M059J (cell line): ENCODE measurements around the gene REEP2. TPM values are rescaled to one million over a fixed set of nuclear protein-coding genes. Genes with fewer than 3 reads are reported as not detected.
A peak's percentile ranks its signal among the peaks of the same experiment; 100 is the strongest.
"Not testable (repeated sequence)": the region's sequence is repeated elsewhere in the genome, so short reads cannot be mapped to it uniquely, and the experiment has no call there.

Experiments used
- DNase-seq: peaks from one replicate; pipeline ENCODE4 v3.0.0-alpha.2; 2012; ENCODE audit warnings: low read depth
- total RNA-seq: library from RNA; depleted of rRNA; stranded (reverse); fragments of >200 nt; shearing (Covaris generic); gene quantifications from 2 replicates; pipeline ENCODE4 v1.2.3, GENCODE V29; 2014; rRNA removed

Gene REEP2, protein sequence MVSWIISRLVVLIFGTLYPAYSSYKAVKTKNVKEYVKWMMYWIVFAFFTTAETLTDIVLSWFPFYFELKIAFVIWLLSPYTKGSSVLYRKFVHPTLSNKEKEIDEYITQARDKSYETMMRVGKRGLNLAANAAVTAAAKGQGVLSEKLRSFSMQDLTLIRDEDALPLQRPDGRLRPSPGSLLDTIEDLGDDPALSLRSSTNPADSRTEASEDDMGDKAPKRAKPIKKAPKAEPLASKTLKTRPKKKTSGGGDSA
- 0.32 and 1.6 TPM in 2 replicates for total RNA-seq

- DNase-seq = peak; percentile 35
These were observed at the start of gene REEP2 for GRCh38 chr5:138438724-138439476. REEP2 (plus strand) TSS chr5:138439057; CDS start chr5:138439209, 152 bp downstream.

- DNase-seq = no peak
These were observed 49.5 kb upstream of the REEP2 start for GRCh38 chr5:138389332-138389731.

- not testable (repeated sequence) for DNase-seq
These were observed 48.9 kb upstream of the REEP2 start for GRCh38 chr5:138389911-138390310.

DNA sequence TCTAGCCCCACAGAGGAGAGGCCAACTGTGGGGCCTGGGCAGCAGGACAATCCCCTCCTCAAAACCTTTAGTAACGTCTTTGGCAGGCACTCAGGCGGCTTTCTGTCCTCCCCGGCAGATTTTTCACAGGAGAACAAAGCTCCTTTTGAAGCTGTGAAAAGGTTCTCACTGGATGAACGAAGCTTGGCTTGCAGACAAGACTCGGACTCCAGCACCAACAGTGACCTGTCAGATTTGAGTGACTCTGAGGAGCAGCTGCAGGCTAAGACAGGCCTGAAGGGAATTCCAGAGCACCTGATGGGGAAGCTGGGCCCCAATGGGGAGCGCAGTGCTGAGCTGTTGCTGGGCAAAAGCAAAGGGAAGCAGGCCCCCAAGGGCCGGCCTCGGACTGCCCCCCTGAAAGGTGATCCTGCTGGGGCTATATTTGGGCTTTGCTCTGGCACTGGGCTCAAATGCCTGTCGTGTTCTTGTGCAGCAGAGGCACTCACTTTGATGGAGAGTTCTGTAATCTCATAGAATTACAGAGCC, 46.9 kb upstream of the REEP2 start:
- no peak for DNase-seq

DNA sequence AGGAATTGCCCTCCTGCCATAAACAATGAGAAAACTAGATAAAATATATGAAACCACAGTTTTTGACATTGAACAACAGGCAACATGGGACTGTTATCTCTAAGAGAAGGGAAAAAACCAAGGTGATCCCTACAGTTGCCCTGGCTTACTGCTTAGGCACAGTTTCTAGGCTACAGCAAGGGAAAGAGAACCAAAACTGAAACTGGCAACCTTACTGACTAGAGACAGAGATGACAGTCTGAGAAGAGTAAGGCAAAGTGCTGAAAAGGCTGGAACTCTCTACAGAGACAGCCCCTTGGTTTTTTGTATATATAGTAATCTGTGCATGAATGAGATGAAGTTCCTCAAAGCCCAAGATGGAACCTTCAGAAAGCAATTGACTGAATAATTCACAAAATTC, 36.2 kb upstream of the REEP2 start:
- DNase-seq = no peak

- DNase-seq = no peak
These were observed 30.8 kb upstream of the REEP2 start for GRCh38 chr5:138408023-138408422.

GRCh38 chr5:138410996-138411640, 27.7 kb upstream of the REEP2 start:
- DNase-seq = peak; percentile 28

DNA sequence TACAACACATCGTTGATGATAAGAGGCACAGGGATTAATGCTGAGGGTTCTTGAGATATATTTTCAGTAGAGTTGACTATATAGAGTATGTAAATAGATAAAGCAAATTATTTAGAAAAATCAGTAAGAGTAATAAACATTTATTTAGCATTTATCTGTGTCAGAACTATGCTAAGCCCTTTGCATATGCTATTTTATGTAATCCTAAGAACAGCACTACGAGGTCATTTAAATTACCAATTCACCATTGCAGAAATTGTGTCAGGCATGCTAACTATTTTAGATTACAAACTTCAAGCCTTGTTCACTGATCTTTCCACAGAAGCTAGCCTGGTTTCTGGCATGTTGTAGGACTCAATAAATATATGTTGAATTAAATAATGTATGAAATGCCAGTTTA, 20.4 kb upstream of the REEP2 start:
- DNase-seq = no peak

GRCh38 chr5:138425079-138425478, 13.8 kb upstream of the REEP2 start:
- DNase-seq = no peak

DNA sequence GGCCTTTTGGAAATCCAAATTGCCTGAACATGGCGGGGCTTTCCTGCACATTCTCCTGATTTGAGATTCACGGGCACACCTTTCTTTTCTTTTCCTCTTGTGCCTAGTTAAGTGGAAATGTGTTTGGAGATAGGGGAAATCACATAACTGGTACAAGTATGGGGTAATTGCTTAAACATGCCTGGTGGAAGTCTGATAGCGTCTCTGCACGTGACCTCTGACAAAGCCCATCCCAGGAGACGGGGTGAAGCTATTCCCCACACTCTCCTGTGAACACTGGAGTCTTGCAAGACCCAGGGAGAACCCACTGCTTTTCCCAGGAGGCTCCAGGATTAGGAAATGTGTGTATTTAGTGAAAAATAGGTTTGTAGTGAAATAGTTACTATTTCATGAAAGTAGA, 2.9 kb upstream of the REEP2 start:
- DNase-seq = no peak

DNA sequence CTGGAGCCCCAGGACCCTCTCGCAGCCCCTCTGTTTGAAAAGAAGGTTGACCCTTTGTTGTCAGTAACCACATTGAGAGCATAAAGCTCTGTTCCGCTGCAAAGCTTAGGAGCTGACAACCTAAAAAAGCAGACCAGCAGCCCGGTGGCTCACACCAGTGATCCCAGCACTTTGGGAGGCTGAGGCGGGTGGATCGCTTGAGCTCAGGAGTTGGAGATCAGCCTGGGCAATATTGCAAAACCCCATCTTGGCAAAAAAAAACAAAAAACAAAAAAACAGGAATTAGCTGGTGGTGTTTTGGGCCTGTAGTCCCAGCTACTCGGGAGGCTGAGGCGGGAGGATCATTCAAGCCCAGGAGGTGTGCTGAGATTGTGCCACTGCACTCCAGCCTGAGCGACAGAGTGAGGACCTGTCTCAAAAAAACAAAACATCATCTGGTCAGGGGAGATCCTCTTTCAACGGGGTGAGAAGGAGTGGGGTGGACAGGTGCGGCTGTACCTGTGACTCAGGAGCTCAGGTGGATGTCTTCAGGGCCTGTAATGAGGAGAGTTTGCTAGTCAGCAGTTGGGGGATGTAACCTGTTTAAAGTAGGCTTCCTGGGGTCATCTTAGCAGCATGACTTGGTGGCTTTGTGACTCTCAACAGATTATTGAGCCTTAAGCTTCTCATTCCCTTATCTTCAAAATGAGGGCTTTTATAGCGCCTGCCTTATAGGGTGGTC, 694 bp upstream of the REEP2 start:
- no peak for DNase-seq

GRCh38 chr5:138439477-138440158, 761 bp downstream of the REEP2 start:
- no peak for DNase-seq

DNA sequence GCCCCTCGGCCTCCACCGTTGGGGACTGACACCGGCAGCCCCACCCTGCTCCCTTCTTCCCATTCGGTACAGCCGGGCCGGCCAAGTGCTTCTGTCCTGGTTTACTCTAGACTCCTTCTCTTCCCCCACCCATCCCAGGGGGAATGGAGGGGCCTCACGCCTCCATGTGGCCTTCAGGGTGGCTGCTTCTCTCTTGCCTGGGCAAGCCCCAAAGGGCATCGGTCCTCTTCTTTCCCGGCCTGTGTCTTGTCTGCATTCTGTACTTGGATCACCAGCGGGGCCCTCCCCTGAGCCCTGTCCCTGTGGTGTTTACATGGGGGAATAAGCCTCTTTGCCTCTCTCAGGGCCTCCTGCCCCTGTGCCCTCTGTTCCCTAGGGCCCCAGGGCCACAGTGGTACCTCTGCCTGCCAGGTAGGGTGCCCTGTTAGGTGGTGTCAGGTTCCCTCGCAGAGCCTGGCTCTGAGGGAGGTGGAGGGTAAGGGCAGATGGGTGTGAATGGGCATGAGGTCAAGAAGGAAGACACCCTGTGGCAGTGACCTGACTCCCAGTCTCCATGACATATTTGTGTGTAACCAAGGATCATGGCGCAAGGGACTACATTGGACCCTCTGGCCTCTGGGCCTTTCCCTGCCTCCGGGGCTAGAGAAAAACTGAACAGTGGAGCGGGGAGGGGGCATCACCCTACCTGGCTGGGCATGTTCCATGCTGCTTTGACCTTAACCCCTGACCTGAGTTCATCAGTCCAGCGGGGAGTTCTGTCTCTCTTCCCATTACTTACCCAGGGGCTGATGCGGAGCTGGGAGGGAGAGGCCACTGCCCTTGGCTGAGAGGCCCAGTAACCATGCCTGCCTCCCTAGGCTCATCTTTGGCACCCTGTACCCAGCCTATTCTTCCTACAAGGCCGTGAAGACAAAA, 1.6 kb downstream of the REEP2 start:
- DNase-seq = no peak

DNA sequence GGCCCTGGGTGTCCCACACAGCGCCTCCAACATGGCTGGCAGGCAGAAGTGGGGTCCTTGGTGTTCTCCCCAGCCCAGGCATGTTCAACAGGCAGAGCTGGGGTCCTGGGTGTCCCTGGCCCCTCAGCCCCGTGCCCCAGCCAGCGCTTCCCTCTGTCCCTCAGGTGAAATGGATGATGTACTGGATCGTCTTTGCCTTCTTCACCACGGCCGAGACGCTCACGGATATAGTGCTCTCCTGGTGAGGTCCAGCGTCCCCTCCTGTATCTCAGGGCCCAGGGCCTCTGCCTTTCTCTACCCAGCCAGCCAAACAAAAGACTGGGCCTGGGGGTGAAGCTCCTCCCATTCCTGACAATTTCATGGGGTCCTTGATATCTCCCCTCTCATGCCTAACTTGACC, 2.4 kb downstream of the REEP2 start:
- DNase-seq = no peak

DNA sequence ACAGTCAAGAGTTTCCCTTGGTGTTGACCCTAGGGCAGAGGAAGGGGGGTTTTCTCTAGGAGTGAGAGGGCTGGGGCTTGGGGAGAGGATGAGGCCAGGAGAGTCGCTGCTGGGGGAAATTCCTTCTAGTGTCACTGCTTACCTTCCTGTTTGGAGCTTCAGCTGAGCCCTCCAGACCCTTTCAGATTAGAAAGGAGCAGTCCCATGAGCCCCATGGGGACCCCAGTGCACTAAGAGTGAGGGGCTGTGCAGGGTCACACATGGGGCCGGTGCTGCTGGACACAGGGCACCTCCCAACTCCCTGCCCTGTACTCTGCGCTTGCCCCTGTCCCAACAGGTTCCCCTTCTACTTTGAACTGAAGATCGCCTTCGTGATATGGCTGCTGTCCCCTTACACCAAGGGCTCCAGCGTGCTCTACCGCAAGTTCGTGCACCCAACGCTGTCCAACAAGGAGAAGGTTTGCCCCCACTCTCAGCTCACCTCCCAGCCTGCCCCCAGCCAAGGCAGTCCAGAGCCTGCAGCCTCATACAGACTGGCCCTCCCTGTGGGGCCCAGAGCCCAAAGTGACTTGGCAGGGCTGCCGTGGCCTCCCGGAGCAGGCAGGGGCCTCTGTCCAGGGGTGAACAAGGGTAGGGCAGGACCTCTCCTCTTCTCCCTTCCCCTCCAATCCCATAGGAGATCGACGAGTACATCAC, 5.4 kb downstream of the REEP2 start:
- DNase-seq = no peak

DNA sequence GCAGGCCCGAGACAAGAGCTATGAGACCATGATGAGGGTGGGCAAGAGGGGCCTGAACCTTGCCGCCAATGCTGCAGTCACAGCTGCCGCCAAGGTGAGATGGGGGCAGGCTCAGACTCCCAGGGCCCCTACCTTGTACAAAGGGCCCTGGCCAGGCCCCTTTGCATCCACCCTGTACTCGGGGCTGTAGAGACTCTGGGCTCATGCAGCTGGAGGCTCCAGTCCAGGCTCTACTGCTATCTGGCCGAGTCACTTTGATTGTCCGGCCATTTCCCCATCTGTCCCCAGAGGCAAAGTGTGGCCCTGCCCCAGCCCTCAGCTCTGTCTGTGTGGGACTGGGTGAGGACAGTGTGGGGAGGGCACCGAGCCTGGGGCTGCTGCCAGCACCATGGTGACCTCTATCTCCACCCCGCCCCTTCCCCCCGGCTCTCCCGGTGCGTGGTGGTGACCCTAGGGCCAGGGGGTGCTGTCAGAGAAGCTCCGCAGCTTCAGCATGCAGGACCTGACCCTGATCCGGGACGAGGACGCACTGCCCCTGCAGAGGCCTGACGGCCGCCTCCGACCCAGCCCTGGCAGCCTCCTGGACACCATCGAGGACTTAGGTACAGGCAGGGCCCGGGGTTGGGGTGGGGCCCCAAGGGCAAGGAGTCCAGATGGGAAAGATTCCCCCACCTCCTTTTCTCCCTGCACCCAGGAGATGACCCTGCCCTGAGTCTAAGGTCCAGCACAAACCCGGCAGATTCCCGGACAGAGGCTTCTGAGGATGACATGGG, 6.1 kb downstream of the REEP2 start:
- no peak for DNase-seq

DNA sequence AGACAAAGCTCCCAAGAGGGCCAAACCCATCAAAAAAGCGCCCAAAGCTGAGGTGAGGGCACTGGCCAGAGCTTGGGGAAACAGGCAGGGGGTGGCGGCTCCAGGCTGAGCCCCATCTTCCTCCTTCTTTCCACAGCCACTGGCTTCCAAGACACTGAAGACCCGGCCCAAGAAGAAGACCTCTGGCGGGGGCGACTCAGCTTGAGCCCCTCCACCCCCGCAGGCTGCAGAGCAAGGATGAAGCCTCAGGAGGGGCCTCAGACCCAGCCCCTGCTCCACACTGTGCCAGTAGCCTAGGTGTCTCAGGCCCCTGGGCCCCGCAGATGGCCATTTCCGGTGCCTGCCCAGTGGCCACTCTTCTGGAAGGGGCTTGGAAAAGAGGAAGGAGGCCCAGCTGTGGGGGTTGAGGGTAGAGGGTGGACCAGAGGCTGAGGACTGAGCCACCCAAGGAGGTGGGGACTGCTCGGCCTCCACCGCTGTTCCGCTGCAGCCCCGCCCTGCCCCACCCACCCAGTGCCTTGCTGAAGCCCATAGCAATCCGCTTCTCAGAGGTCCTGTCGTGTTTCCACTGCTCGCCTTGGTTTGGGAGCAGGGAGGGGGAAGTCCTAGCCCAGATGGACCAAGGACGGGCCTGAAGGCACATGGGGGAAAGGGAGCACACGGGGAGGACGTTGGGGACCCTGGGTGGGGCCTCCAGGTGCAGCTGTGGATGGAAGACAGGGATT, 6.9 kb downstream of the REEP2 start:
- no peak for DNase-seq

DNA sequence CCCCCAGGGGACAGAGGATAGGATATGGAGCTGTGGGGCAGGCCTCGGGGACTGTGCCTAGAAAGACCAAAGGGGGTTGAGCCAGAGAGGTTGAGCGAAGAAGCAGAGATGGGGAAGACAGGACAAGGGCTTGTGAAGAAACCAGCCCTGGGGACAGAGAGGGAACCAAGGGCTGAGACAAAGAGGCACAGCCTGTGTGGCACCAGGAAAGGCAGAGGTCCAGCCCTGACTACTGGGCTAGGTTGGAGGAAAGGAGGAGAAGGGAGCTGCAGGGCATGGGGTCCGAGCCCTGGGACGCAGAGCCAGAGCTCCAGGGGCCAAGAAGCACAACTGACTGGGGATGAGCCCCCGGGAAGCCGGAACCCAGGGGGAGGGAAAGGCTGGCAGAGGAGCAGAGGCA, 9.2 kb downstream of the REEP2 start:
- DNase-seq = no peak
